HG03457 (cell line): ENCODE results near the gene TMEM178B.

Experiments used
- ATAC-seq: cut with Tn5 transposase; IDR thresholded peaks from one replicate; pipeline ENCODE4 v1.9.1; 2021; ENCODE audit warnings: moderate number of reproducible peaks; ENCODE audit not compliant: unreplicated experiment

TMEM178B gene

GRCh38 chr7:141257597-141257996 is 183.7 kb downstream of the TMEM178B start:
- no peak for ATAC-seq

- ATAC-seq, result no peak
These were observed 184.7 kb downstream of the TMEM178B start for GRCh38 chr7:141258559-141258958.

- no peak for ATAC-seq
These were observed 188.5 kb downstream of the TMEM178B start for GRCh38 chr7:141262101-141263090.

- no peak for ATAC-seq
These were observed 189.6 kb downstream of the TMEM178B start for GRCh38 chr7:141263508-141263907.

GRCh38 chr7:141263983-141264382 is 190.1 kb downstream of the TMEM178B start:
- ATAC-seq, result no peak

- no peak for ATAC-seq
These were observed 190.6 kb downstream of the TMEM178B start for GRCh38 chr7:141264511-141264910.

GRCh38 chr7:141265668-141266067 is 191.8 kb downstream of the TMEM178B start:
- no peak for ATAC-seq

GRCh38 chr7:141268614-141269013 is 194.8 kb downstream of the TMEM178B start:
- ATAC-seq, result no peak

GRCh38 chr7:141271451-141271850 is 197.6 kb downstream of the TMEM178B start:
- no peak for ATAC-seq

- ATAC-seq, result no peak
These were observed 198.6 kb downstream of the TMEM178B start for GRCh38 chr7:141272417-141272816.

GRCh38 chr7:141275350-141275749 is 201.5 kb downstream of the TMEM178B start:
- ATAC-seq, result no peak

GRCh38 chr7:141276031-141276430 is 202.2 kb downstream of the TMEM178B start:
- no peak for ATAC-seq

GRCh38 chr7:141280100-141280499 is 206.2 kb downstream of the TMEM178B start:
- ATAC-seq, result no peak

- no peak for ATAC-seq
These were observed 207.4 kb downstream of the TMEM178B start for GRCh38 chr7:141281311-141281710.

- no peak for ATAC-seq
These were observed 212.7 kb downstream of the TMEM178B start for GRCh38 chr7:141286522-141286921.

- no peak for ATAC-seq
These were observed 214.1 kb downstream of the TMEM178B start for GRCh38 chr7:141287936-141288335.

GRCh38 chr7:141288626-141289025 is 214.8 kb downstream of the TMEM178B start:
- ATAC-seq, result no peak

- no peak for ATAC-seq
These were observed 216.5 kb downstream of the TMEM178B start for GRCh38 chr7:141290365-141290764.

- no peak for ATAC-seq
These were observed 217.1 kb downstream of the TMEM178B start for GRCh38 chr7:141290973-141291372.

GRCh38 chr7:141291541-141291940 is 217.7 kb downstream of the TMEM178B start:
- no peak for ATAC-seq

- ATAC-seq, result no peak
These were observed 220.4 kb downstream of the TMEM178B start for GRCh38 chr7:141294143-141294829.

- ATAC-seq, result no peak
These were observed 221.6 kb downstream of the TMEM178B start for GRCh38 chr7:141295367-141295895.
